Endothelial cell (in vitro differentiated cells): ENCODE data around the gene OSBPL10. TPM values are rescaled to one million over a fixed set of nuclear protein-coding genes. Genes with fewer than 3 reads are reported as not detected.

Source experiments
- DNase-seq: peaks from one replicate; pipeline ENCODE4 v3.0.0; 2021; ENCODE audit warnings: low spot score
- H3K27ac Mint-ChIP-seq: one replicate; pipeline ENCODE4 v1.8.0; 2021; ENCODE audit warnings: mixed read lengths, inconsistent platforms; ENCODE audit not compliant: unreplicated experiment
- H3K27me3 Mint-ChIP-seq: one replicate; pipeline ENCODE4 v1.8.0; 2021; ENCODE audit warnings: mild to moderate bottlenecking, moderate library complexity, mixed read lengths, inconsistent platforms; ENCODE audit not compliant: unreplicated experiment
- H3K36me3 Mint-ChIP-seq: one replicate; pipeline ENCODE4 v1.8.0; 2021; ENCODE audit warnings: mild to moderate bottlenecking, low read depth, mixed read lengths, inconsistent platforms; ENCODE audit not compliant: unreplicated experiment
- H3K4me1 Mint-ChIP-seq: one replicate; pipeline ENCODE4 v1.8.0; 2021; ENCODE audit warnings: mild to moderate bottlenecking, mixed read lengths, inconsistent platforms; ENCODE audit not compliant: unreplicated experiment
- H3K4me3 Mint-ChIP-seq: one replicate; pipeline ENCODE4 v1.8.0; 2021; ENCODE audit warnings: mild to moderate bottlenecking, mixed read lengths, inconsistent platforms; ENCODE audit not compliant: unreplicated experiment
- H3K9me3 Mint-ChIP-seq: one replicate; pipeline ENCODE4 v1.8.0; 2021; ENCODE audit warnings: mixed read lengths, inconsistent platforms; ENCODE audit not compliant: unreplicated experiment
- CTCF ChIP-seq: fragments of 200-600 bp; sonication (generic); IDR thresholded peaks from one replicate; pipeline ENCODE4 v1.5.0; 2021; ENCODE audit warnings: antibody characterized with exemption; ENCODE audit not compliant: unreplicated experiment
- total RNA-seq: library from RNA; stranded (reverse); fragmentation: NEBNext Ultra II Directional; extraction: Animal tissue kit (Norgen Biotek cat#: 25700); gene quantifications from one replicate; pipeline ENCODE4 v1.2.1, GENCODE V29; 2021; ENCODE audit not compliant: unreplicated experiment

The OSBPL10 gene
- total RNA-seq, 1 donor from 2014 or later = 61.0 TPM

GRCh38 chr3:31978553-31978952, 2.5 kb downstream of the OSBPL10 start:
- no peak for TF ChIP-seq CTCF
- H3K4me3 Mint-ChIP-seq = no peak overlapping the region
- DNase-seq = no peak
- H3K4me1 Mint-ChIP-seq = peaks cover 20% of the 10 kb centered on the region
- peaks cover 1% of the 10 kb centered on the region for H3K27me3 Mint-ChIP-seq
- H3K9me3 Mint-ChIP-seq = no peaks in the 10 kb centered on the region
- H3K36me3 Mint-ChIP-seq = peaks cover 3% of the 10 kb centered on the region
- H3K27ac Mint-ChIP-seq = no peak overlapping the region

- Mint-ChIP-seq H3K27me3 (peaks cover 1% of the 10 kb centered on the region), H3K36me3 (peaks cover 3% of the 10 kb centered on the region), H3K9me3 (no peaks in the 10 kb centered on the region), H3K27ac (no peak overlapping the region), H3K4me3 (no peak overlapping the region), H3K4me1 (peaks cover 20% of the 10 kb centered on the region)
- DNase-seq = no peak
- no peak for TF ChIP-seq CTCF
These were observed 3.3 kb downstream of the OSBPL10 start for GRCh38 chr3:31977736-31978135.

- Mint-ChIP-seq H3K9me3 (no peaks in the 10 kb centered on the region), H3K27me3 (peaks cover 3% of the 10 kb centered on the region), H3K4me3 (no peak overlapping the region), H3K27ac (no peak overlapping the region), H3K36me3 (peaks cover 6% of the 10 kb centered on the region), H3K4me1 (peaks cover 17% of the 10 kb centered on the region)
- no peak for TF ChIP-seq CTCF
- no peak for DNase-seq
These were observed 4.8 kb downstream of the OSBPL10 start for GRCh38 chr3:31976302-31976701.

- Mint-ChIP-seq H3K27ac (no peak overlapping the region), H3K27me3 (peaks cover 3% of the 10 kb centered on the region), H3K36me3 (peaks cover 6% of the 10 kb centered on the region), H3K4me1 (peaks cover 26% of the 10 kb centered on the region), H3K4me3 (no peak overlapping the region), H3K9me3 (no peaks in the 10 kb centered on the region)
- no peak for DNase-seq
- TF ChIP-seq CTCF = no peak
These were observed 6.1 kb downstream of the OSBPL10 start for GRCh38 chr3:31974964-31975363.

- no peak for DNase-seq
- H3K27me3 Mint-ChIP-seq = peaks cover 2% of the 10 kb centered on the region
- no peak for TF ChIP-seq CTCF
- H3K36me3 Mint-ChIP-seq = peaks cover 6% of the 10 kb centered on the region
- H3K27ac Mint-ChIP-seq = no peak overlapping the region
- peaks cover 26% of the 10 kb centered on the region for H3K4me1 Mint-ChIP-seq
- no peak overlapping the region for H3K4me3 Mint-ChIP-seq
- H3K9me3 Mint-ChIP-seq = no peaks in the 10 kb centered on the region
These were observed 6.6 kb downstream of the OSBPL10 start for GRCh38 chr3:31974471-31974870.
